DMS 273 treated with DMSO at 0.1 percent for 48 hours (cell line): Measurements from ENCODE around the gene CDH23.

Experiments used
- DNase-seq: peaks from one replicate; lab custom pipeline; 2025; lab: John Stamatoyannopoulos, UW

CDH23 gene

GRCh38 chr10:71661060-71661622, 264.4 kb downstream of the CDH23 start:
- no peak for DNase-seq

- DNase-seq = no peak
Measured at GRCh38 chr10:71661779-71662336, 265.1 kb downstream of the CDH23 start.

- no peak for DNase-seq
Measured at GRCh38 chr10:71663311-71663710, 266.6 kb downstream of the CDH23 start.

GRCh38 chr10:71664585-71664984, 267.9 kb downstream of the CDH23 start:
- DNase-seq = no peak

GRCh38 chr10:71665456-71665855, 268.7 kb downstream of the CDH23 start:
- DNase-seq = no peak

GRCh38 chr10:71666639-71667386, 270.1 kb downstream of the CDH23 start:
- no peak for DNase-seq

GRCh38 chr10:71667387-71667752, 270.6 kb downstream of the CDH23 start:
- no peak for DNase-seq

GRCh38 chr10:71671994-71672946, 275.6 kb downstream of the CDH23 start:
- DNase-seq = no peak

GRCh38 chr10:71675295-71675970, 278.7 kb downstream of the CDH23 start:
- DNase-seq = no peak

- no peak for DNase-seq
Measured at GRCh38 chr10:71677261-71677660, 280.5 kb downstream of the CDH23 start.

GRCh38 chr10:71678057-71678805, 281.5 kb downstream of the CDH23 start:
- DNase-seq = no peak

GRCh38 chr10:71679425-71679824, 282.7 kb downstream of the CDH23 start:
- no peak for DNase-seq

GRCh38 chr10:71681977-71682376, 285.3 kb downstream of the CDH23 start:
- DNase-seq = no peak

GRCh38 chr10:71683301-71683700, 286.6 kb downstream of the CDH23 start:
- no peak for DNase-seq

- no peak for DNase-seq
Measured at GRCh38 chr10:71684356-71685173, 287.8 kb downstream of the CDH23 start.

- no peak for DNase-seq
Measured at GRCh38 chr10:71685554-71686232, 289.0 kb downstream of the CDH23 start.

- DNase-seq = no peak
Measured at GRCh38 chr10:71687077-71687476, 290.4 kb downstream of the CDH23 start.

- no peak for DNase-seq
Measured at GRCh38 chr10:71687480-71687879, 290.8 kb downstream of the CDH23 start.

GRCh38 chr10:71688256-71688655, 291.5 kb downstream of the CDH23 start:
- DNase-seq = no peak
